GM19351 (cell line): ENCODE data around the gene FLNC.

Source experiments
- ATAC-seq: cut with Tn5 transposase; IDR thresholded peaks from one replicate; pipeline ENCODE4 v1.9.1; 2021; ENCODE audit warnings: mild to moderate bottlenecking, moderate library complexity; ENCODE audit not compliant: unreplicated experiment

FLNC gene

DNA sequence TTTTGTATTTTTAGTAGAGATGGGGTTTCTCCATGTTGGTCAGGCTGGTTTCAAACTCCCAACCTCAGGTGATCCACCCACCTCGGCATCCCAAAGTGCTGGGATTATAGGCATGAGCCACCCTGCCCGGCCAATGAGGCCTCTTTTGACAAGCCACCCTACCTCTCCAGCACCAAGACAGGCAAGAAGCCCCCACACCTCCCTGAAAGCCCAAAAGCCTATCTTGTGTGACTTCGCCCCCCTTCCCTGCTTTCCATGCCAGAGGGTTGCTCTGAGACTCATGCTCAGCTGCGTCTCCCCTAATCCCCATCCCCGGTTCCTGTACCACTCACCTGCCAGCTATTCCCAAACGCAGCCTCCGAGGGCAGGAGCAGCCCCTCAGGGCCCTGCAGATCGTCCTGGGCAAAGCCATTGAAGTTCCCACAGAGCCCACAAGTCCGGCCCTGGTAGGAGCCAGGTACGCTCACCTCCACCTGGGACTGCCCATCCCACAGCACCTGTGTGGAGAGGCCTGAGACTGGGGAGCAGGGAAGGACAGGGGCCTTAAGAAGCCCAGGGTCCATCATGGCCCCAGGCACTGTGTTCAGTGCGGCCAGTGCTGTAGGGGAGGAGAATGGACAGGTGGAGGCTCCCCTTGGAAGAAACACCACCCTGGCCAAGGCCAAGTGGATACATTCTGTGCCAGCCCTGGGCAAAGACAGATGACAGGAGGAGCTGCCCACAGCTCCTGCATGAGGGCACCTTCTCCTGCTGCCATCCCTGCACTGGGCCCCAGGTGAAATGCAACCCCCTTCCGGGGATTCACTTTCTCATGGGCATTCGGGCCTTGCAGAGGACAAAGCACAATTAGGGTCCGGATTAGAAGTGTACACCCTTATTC lies 48.3 kb downstream of the FLNC start:
- ATAC-seq = no peak

DNA sequence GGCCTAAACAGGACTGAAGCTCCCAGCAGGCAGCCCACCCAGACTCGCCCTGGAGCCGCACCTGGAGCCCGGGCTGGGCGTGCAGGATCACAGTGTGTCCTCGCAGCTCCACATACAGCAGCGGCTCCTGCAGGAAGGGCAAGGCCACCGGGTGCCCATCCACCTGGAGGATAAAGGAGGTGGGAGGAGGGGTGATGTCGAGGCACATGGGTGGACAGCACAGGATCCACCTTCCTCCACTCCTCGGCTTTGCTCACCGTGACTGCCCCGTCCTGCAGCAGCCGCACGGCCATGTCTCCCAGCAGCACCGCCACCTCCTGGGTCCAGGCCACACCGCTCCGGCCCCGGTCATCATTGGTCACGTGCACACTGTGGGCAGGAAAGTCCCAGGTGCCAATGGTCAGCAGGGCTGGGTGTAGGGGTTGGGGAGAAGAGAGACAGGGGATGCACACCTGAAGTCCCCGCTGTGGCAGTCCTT lies 49.3 kb downstream of the FLNC start:
- no peak for ATAC-seq

DNA sequence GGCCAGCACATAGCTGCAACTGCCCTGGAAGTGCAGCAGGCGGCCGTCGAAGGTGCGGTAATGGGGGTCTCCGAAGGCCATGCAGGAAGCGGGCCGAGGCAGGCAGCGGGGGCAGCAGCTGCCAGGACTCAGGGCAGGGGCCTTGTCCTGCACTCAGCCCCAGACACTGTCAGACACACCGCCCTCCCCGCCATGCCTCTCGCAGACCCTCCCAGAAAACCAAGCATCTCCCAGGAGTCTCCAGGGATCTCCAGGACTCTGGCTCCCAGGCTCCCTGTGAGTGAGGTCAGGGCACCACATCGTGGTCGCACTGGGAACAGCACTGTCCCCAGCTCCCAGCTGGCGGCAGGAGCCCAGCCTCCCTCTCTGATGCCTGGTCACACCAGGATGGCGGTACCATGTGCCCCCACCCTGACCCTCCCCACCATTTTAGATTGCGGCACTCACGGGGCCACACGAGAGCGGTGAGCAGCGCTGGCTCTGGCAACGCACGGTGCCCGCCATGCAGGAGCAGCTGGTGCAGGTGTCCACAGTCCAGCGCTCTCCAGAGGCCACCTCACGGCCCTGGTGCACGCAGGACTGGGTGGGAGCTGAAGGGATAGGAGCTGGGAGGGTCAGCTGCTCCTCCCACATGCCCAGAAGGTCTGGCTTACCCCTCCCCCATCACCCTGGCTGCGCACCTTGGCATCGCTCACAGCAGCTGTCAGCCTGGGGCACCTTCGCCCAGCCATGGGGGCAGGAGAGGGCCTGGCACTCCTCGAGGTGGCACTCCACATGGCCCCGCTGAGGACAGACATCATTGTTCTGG lies 49.9 kb downstream of the FLNC start:
- ATAC-seq = no peak

DNA sequence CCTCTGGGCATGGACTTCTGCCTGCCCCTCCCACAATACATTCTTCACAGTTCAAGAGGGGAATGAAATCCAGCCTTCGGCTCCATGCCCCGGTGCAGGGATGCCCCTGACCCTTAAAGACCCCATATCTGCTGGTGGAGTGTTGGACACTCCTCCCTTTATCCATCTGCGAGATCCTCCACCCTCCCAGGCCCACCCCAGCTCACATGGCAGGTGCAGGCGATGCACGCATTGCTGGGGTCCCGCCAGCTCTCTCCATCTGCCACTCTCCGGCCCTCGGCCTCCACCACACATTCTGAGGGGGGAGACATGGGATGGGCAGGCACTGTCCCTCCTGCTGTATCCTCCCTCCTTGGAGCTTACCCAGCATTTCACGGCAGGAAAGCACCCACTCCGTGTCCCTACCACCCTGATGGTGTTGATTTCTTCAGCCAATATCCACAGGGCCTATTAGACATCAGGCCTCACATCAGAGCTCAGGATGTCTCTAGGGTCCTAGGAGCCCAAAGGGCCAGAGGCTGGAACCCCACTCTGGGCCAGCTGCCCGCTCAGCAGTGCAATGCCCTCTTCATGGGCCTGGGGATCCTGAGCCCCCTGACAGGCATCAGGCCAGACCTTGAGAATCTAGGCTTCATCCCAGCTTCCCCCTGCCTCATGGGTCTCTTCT lies 50.7 kb downstream of the FLNC start:
- ATAC-seq = no peak

DNA sequence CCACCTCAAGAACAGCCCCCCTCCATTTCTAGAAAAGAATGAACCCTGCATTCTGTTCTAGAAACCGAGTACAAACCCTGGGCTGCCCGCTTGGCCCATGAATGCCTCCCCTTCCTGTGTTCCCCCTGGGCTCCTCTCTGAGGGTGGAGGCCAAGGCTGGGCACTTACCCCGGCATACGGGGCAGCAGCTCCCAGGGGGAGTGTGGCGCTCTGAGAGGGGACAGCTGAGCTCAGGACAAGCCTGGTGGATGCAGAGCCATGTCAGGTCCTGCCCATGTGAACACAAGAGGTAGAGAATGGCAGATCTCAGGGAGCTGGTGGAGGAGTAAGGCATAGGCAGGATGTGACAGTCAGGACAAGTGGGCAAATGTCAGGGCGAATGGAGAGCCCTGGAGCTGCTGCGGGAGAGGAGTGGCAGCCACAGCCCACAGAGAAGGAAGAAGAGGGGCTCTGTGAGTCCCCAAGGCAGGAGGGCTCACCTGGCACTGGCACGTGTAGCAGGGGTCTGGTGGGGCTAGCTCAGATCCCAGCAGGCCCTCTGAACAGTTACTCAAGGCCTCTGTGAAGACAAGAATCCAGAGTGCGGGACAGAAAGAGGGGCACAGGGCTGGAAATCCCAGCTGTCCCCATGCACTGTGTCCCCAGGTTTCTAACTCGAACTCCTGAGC lies 51.4 kb downstream of the FLNC start:
- ATAC-seq = no peak

GRCh38 chr7:128882134-128882533 lies 51.9 kb downstream of the FLNC start:
- ATAC-seq = no peak

DNA sequence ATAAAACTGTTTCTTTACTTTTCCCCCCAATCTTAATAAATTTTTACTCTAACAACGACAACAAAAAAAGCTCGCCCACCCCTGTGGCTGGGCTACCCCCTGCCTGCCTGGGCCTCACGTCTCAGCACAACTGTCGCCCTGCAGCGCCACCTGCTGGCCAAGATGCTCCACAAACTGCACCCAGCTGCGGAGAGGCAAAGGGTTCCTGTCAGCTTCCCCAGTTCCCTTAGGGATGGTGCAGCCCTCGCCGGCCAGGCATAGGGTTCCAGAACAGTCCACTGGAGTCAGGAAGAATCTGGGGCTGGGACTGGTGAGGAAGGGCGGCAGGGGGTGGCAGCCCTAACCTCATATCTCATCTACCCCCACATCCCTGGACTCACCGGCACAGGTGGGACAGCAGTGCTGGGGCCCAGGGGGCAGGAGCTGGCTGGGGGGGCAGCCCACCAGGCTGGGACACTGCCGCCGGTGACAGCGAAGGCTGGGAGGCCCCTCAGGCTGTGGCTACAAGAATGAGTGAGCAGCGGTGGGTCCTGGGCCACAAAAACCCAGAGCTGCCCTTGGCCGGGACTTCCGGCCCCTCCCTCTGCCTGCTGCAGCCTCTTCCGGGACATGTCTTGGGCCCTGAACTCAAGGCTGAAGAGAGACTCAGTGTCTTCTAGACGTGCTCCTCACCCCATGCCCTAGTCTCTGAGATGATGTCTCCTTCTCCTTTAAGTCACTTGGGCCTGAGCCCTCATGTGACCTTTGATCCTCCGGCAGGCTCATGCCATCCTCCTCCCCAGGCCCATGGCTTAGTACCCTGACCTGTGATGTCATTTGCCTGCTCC lies 53.6 kb downstream of the FLNC start:
- peak; percentile 83 for ATAC-seq

DNA sequence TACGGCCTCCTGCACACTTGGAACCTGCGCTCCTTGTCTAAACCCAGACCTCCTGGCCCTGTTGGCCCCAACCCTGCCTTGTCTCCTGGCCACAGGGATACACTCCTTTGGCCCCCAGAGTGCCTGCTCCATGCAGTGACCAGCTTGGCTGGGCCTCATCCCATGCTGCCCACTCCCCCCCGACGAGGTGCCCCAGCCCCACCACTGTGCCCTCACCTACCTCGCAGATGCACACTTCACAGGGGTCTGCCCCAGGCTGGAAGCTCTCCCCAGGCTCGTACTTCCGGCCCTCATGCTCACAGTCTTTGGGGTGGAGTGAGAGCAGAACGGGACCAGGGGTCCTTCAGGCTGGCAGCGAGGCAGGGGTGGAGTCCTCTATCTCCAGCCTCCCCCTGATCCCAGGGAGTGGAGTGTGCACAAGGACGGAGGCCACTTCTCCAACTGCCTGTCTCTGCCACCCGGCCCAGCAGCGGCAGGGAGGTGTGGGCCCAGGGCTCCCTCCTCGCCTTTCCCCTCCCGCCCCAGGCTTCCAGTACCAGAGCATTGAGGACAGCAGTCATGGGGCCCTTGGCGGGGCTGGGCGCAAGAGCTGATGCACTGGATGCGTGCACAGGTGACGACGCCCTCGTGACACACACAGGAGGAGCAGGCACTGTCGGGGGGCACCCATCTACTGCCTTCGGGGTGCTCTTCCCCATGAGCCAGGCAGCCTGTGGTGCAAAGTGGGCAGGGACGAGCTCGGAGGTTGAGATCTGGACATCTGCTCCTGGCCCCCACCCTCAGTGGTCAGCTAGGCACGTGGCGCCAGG lies 54.6 kb downstream of the FLNC start:
- no peak for ATAC-seq

DNA sequence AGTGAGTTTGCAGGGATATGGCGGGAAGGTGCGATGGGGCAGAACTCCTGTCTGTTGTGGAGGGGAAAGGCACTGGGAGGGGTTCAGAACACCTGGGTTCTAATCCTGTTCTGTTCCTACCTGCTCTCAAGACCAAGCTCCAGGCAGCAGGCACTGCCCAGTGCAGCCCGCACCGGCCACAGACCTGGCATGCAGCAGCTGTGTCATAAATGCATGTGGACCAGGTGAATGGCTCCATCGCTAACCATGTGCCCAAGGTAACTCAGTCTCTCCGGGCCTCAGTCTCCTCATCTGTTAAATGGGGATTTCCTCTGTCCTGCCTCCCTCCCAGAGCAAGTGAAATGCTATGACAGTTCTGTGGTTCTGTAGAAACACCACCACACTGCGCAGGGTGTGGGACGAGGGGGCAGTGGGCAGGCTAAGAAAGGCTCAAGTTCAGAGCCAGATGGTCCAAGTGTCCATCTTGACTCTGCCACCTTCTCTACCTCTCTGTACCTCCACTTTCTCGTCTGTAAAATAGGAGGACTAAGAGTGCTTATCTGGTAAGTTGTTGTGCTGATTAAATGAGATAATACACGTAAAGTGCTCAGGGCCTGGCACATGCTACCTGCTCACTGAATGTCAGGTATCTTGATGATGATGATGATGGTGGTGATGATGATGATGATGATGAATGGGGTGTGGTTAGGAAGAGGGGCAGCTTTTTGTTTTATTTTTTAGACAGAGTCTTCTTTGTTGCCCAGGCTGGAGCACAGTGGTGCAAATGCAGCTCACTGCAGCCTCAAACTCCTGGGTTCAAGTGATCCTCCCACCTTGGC lies 55.4 kb downstream of the FLNC start:
- ATAC-seq = no peak

- ATAC-seq = no peak
Measured at GRCh38 chr7:128886391-128887168, 56.4 kb downstream of the FLNC start.

- no peak for ATAC-seq
Measured at GRCh38 chr7:128887169-128888038, 57.2 kb downstream of the FLNC start.

DNA sequence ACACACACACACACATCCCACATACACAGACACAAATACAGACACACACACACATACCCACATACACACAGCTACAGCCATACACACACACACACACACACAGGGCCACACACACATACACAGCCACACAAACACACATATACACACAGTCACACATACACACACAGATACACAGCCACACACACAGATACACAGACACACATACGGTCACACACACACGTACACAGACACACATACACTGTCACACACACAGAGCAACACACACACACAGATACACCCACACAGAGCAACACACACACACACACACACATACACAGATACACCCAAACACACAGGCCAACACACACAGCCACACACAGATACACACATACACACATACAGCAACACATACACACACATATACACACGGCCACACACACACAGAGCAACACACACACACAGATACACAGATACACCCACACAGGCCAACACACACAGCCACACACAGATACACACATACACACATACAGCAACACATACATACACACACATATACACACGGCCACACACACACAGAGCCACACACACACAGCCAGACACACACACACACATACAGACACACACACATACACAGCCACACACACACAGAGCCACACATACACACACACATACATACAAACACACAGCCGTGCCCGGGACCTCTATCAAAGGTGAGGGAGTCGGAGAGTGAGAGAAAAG lies 58.0 kb downstream of the FLNC start:
- ATAC-seq = no peak

GRCh38 chr7:128888756-128889095 lies 58.5 kb downstream of the FLNC start:
- ATAC-seq = no peak

- no peak for ATAC-seq
Measured at GRCh38 chr7:128889121-128889520, 58.9 kb downstream of the FLNC start.

DNA sequence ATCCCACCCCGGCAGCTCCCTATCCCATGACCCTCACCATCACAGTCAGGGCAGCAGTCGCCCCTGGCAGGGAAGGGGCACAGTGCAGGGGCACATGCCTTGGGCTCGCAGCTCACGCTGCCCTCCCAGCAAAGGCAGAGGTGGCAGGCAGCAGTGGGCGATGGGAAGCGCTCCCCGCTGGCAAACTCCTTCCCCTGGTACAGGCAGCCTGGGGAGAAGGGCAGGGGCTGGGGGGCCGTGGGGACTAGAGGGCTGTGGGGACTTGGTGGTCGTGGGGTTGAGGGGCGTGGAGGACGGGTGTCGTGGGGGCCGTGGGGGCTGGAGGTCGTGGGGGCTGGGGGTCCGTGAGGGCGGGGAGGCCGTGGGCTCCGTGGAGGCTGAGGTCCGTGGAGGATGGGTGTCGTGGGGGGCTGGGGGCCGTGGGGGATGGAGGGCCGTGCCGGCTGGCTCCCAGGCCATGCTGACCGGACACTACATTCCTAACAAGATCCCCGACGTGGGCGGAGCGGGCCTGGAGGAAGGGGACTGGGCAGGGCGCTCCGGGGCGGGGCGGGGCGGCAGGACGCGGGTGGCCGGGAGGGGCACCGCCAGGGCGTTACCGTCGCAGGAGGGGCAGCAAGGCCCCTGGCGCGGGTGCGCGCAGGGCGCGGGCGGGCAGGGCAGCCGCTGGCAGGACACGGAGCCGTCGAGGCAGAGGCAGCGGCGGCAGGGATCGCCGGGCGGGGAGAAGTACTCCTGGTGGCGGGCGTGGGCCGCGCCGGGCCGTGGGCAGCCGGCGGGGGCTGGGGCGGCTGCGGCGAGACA lies 60.3 kb downstream of the FLNC start:
- no peak for ATAC-seq
